Measurements from ENCODE around the gene ACER3.

GRCh38 chr11:77066229-77067042 is 205.7 kb downstream of the ACER3 start, which contains the start of gene CAPN5:
- TF ChIP-seq CTCF (IDR thresholded peaks at IDR 0.05): peak in 3 of 6 experiments; percentile 21 to 49 (median 27)
- peak in 1 of 2 donors; percentile 93 for TF ChIP-seq POLR2A (IDR thresholded peaks at IDR 0.05)

All from thyroid gland (tissue), 4 donors.